DND-41 (cell line): ENCODE data around the gene RABGAP1.

Source experiments
- EZH2 ChIP-seq: IDR thresholded peaks from 3 replicates; pipeline ENCODE4 v1.6.1; 2012; ENCODE audit warnings: borderline replicate concordance, low read depth, mild to moderate bottlenecking, moderate library complexity, low read length, inconsistent platforms; ENCODE audit not compliant: severe bottlenecking
- TF ChIP-seq, protein P1 (sequence below): IDR thresholded peaks from 2 replicates; pipeline ENCODE4 v1.5.1; 2012; ENCODE audit warnings: borderline replicate concordance, low read length, moderate library complexity, mild to moderate bottlenecking; ENCODE audit not compliant: poor library complexity, severe bottlenecking; ENCODE audit errors: extremely low read depth

DNA sequence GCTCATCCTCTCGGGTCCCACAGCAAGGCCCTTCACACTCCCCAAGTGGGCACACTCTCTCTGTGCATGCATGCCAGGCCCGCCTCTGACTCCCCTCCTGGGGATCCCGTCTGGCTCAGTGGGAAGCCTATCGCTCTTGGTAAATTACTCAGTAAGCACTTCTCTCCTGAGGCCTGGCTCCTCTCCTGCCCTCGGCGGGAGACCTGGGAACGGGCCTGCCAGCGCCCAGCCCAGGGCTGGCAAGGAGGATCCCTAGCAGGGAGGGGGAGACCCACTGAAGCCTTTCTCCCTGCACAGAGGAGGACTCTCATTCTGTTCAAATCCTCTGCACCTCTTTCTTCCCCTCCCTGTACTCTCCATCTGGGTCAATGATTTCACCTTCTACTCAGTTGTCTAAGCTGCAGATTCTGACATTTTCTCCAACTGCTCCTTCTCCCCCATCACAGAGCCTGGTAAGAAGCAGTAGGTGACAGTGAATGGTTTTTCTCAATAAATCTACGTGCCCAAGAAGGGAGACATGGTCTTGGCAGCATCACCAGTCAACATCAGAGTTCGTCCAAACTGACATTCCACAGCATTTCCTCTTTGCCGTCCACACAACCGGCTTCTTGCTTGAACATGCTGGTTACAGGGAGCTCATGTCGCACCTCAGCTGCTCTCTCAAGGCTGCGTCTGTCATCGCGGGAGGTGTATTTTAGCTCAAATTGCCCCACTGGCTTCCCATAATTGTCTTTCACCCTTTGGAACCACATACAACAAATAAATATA is 174.5 kb downstream of the RABGAP1 start:
- TF ChIP-seq, protein P1, sequence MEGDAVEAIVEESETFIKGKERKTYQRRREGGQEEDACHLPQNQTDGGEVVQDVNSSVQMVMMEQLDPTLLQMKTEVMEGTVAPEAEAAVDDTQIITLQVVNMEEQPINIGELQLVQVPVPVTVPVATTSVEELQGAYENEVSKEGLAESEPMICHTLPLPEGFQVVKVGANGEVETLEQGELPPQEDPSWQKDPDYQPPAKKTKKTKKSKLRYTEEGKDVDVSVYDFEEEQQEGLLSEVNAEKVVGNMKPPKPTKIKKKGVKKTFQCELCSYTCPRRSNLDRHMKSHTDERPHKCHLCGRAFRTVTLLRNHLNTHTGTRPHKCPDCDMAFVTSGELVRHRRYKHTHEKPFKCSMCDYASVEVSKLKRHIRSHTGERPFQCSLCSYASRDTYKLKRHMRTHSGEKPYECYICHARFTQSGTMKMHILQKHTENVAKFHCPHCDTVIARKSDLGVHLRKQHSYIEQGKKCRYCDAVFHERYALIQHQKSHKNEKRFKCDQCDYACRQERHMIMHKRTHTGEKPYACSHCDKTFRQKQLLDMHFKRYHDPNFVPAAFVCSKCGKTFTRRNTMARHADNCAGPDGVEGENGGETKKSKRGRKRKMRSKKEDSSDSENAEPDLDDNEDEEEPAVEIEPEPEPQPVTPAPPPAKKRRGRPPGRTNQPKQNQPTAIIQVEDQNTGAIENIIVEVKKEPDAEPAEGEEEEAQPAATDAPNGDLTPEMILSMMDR = no peak
- no peak for TF ChIP-seq EZH2
